Psoas muscle (tissue), 8 donors: ENCODE data around the gene CPTP. TPM values are rescaled to one million over a fixed set of nuclear protein-coding genes. Genes with fewer than 3 reads are reported as not detected.

Experiments
- ATAC-seq, 4 donors: fragments of 200-7000 bp; cut with Tn5 transposase; one replicate each; pipeline ENCODE4 v1.9.1; 2020; ENCODE audit warnings: moderate library complexity in 3 of 4, mild to moderate bottlenecking in 2 of 4
- DNase-seq, 2 donors: peaks; one replicate each; pipeline ENCODE4 v3.0.0-alpha.2; 2020
- H3K27ac ChIP-seq: fragments of 200-600 bp; one replicate; pipeline ENCODE4 v1.8.0; 2022
- H3K27me3 ChIP-seq, 3 donors: fragments of 200-600 bp in 1 of 3; one replicate each; pipeline versions ENCODE4 v1.6.1 to v1.8.0; 2013 to 2022; ENCODE audit warnings: low read length in 2 of 3, mild to moderate bottlenecking in 2 of 3, moderate library complexity in 1 of 3; ENCODE audit not compliant: insufficient read depth in 3 of 3
- H3K36me3 ChIP-seq, 2 donors: fragments of 200-600 bp in 1 of 2; one replicate each; pipeline versions ENCODE4 v1.6.1 to v1.8.0; 2013 to 2022; ENCODE audit warnings: low read depth in 1 of 2, mild to moderate bottlenecking in 1 of 2, moderate library complexity in 1 of 2; ENCODE audit not compliant: insufficient read depth in 1 of 2
- H3K4me1 ChIP-seq: fragments of 200-600 bp; one replicate; pipeline ENCODE4 v1.8.0; 2022
- H3K4me3 ChIP-seq: fragments of 200-600 bp; one replicate; pipeline ENCODE4 v1.8.0; 2022; ENCODE audit warnings: mild to moderate bottlenecking
- H3K9me3 ChIP-seq: fragments of 200-600 bp; one replicate; pipeline ENCODE4 v1.8.0; 2022
- WGBS, 3 donors: extraction: QIAGEN DNeasy Blood & Tissue Kit; methylation state at CpG; one replicate each; pipeline versions ENCODE4 v1.1.6 to v1.1.7; 2013; 5-methylcytosine and 5-hydroxymethylcytosine counted together
- intact Hi-C, 2 donors: fragments of 100-400 bp; cut with DNase I; formaldehyde crosslinking; loops; one replicate each; pipeline versions ENCODE4 v1.11.0 to v1.14.2; 2022
- polyA plus RNA-seq, 3 donors: library from polyadenylated mRNA; stranded (reverse); fragments of 200-250 nt; gene quantifications; one replicate each; pipeline ENCODE4 v1.2.3, GENCODE V29; 2013
- total RNA-seq, 4 donors: library from RNA; stranded (reverse); fragmentation: NEBNext Ultra II Directional in 2 of 4; extraction: Animal tissue kit (Norgen Biotek cat#: 25700) in 2 of 4; gene quantifications; one replicate each; pipeline versions ENCODE4 v1.2.1 to v1.2.4, GENCODE V29; 2021 to 2023
- TF ChIP-seq, protein P1 (sequence below): fragments of 200-600 bp; IDR thresholded peaks from one replicate; pipeline ENCODE4 v1.8.0; 2022; ENCODE audit warnings: antibody characterized with exemption
- donor health status: healthy with polysubstance abuse.
- donor health status: DM: no; HTN: no; CAD: no; lungs with moderate emphysema.
- donor health status: Bipolar disorder and iron deficiency.
- donor health status: healthy.
- donor health status: DM: yes; HTN: yes; CAD: no.
- donor health status: DM: no; HTN: no; CAD: no.
- donor health status: DM: no; HTN: no; CAD: no.
- donor health status: DM: yes; HTN: yes; CAD: no.

CPTP gene
- total and polyA plus RNA-seq, 7 donors: 18.2 to 39.5 (median 31.3) TPM

- H3K4me1 ChIP-seq: peaks cover 18% of the 10 kb centered on the region
- intact Hi-C loops: no loop called here
- H3K9me3 ChIP-seq: no peaks in the 10 kb centered on the region
- peaks cover 7 to 74% of the 10 kb centered on the region in 2 donors for H3K36me3 ChIP-seq
- no peak overlapping the region for H3K27ac ChIP-seq
- no peak for ATAC-seq
- WGBS, 3 donors: 66 to 83% (median 67%) methylated on average over 45 to 49 of the region's 49 CpGs
- no peaks in the 10 kb centered on the region for H3K27me3 ChIP-seq
- DNase-seq: no peak
- TF ChIP-seq, protein P1, sequence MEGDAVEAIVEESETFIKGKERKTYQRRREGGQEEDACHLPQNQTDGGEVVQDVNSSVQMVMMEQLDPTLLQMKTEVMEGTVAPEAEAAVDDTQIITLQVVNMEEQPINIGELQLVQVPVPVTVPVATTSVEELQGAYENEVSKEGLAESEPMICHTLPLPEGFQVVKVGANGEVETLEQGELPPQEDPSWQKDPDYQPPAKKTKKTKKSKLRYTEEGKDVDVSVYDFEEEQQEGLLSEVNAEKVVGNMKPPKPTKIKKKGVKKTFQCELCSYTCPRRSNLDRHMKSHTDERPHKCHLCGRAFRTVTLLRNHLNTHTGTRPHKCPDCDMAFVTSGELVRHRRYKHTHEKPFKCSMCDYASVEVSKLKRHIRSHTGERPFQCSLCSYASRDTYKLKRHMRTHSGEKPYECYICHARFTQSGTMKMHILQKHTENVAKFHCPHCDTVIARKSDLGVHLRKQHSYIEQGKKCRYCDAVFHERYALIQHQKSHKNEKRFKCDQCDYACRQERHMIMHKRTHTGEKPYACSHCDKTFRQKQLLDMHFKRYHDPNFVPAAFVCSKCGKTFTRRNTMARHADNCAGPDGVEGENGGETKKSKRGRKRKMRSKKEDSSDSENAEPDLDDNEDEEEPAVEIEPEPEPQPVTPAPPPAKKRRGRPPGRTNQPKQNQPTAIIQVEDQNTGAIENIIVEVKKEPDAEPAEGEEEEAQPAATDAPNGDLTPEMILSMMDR: no peak
- no peak overlapping the region for H3K4me3 ChIP-seq
These were observed 11.9 kb upstream of the CPTP start for GRCh38 chr1:1312450-1313314.

DNA sequence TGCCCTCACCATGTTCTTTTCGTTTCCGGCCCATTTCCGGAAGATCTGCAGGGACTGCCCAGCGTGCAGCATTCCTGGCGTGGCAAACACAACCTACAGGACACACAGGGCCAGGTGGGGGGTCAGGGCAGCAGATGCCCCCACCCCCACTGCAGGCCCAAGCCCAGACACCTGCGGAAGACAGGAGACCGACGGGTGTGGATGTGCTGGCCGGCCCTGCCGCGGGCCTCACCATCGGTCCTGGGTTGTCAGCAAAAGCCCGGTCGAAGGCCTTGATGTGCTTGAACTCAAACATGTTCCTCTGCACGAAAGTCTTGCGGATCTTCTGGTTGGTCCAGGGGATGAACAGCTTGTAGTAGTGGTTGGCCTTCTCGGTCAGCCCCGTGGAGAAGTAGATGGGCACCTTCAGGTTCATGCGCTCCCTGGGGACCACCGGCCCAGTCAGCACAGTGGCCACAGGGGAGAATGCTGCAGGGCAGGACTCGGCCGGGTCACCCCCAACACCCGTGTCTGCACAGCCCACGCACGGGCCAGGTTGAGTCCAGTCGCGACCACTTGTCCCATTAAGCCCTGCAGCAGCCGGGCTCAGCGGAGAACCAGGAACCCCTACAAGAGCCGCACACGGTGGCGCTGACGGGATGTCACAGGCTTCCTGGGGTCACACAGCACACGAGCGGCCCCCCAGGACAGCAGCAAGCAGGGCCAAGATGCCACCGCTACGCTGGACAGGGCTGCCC is 10.9 kb upstream of the CPTP start:
- Histone ChIP-seq H3K4me1 (peaks cover 27% of the 10 kb centered on the region), H3K4me3 (no peak overlapping the region), H3K27ac (no peak overlapping the region), H3K27me3 (no peaks in the 10 kb centered on the region), H3K36me3 (peaks cover 7 to 77% of the 10 kb centered on the region in 2 donors), H3K9me3 (no peaks in the 10 kb centered on the region)
- DNase-seq (no peak), ATAC-seq (no peak)
- WGBS, 3 donors: 84 to 89% (median 86%) methylated on average over 37 of the region's 37 CpGs
- TF ChIP-seq, protein P1: no peak
- intact Hi-C loops: no loop called here

GRCh38 chr1:1314237-1314586 is 10.4 kb upstream of the CPTP start:
- ATAC-seq (no peak), DNase-seq (no peak)
- peaks cover 7 to 82% of the 10 kb centered on the region in 2 donors for H3K36me3 ChIP-seq
- no peaks in the 10 kb centered on the region for H3K9me3 ChIP-seq
- no peak overlapping the region for H3K4me3 ChIP-seq
- intact Hi-C loops: no loop called here
- no peaks in the 10 kb centered on the region for H3K27me3 ChIP-seq
- TF ChIP-seq, protein P1: no peak
- 86 to 95% (median 91%) methylated on average over 15 of the region's 15 CpGs for WGBS, 3 donors
- no peak overlapping the region for H3K27ac ChIP-seq
- H3K4me1 ChIP-seq: peaks cover 26% of the 10 kb centered on the region

- DNase-seq: no peak
- no peaks in the 10 kb centered on the region for H3K9me3 ChIP-seq
- H3K27me3 ChIP-seq: no peaks in the 10 kb centered on the region
- WGBS, 3 donors: 85 to 91% (median 88%) methylated on average over 21 to 23 of the region's 23 CpGs
- peaks cover 20% of the 10 kb centered on the region for H3K4me1 ChIP-seq
- intact Hi-C loops: no loop called here
- H3K27ac ChIP-seq: no peak overlapping the region
- no peak overlapping the region for H3K4me3 ChIP-seq
- H3K36me3 ChIP-seq: peaks cover 7 to 88% of the 10 kb centered on the region in 2 donors
- TF ChIP-seq, protein P1: no peak
- no peak for ATAC-seq
These were observed 9.8 kb upstream of the CPTP start for GRCh38 chr1:1314678-1315335.
